Measurements from ENCODE around the gene ATG16L1.

Gene ATG16L1

DNA sequence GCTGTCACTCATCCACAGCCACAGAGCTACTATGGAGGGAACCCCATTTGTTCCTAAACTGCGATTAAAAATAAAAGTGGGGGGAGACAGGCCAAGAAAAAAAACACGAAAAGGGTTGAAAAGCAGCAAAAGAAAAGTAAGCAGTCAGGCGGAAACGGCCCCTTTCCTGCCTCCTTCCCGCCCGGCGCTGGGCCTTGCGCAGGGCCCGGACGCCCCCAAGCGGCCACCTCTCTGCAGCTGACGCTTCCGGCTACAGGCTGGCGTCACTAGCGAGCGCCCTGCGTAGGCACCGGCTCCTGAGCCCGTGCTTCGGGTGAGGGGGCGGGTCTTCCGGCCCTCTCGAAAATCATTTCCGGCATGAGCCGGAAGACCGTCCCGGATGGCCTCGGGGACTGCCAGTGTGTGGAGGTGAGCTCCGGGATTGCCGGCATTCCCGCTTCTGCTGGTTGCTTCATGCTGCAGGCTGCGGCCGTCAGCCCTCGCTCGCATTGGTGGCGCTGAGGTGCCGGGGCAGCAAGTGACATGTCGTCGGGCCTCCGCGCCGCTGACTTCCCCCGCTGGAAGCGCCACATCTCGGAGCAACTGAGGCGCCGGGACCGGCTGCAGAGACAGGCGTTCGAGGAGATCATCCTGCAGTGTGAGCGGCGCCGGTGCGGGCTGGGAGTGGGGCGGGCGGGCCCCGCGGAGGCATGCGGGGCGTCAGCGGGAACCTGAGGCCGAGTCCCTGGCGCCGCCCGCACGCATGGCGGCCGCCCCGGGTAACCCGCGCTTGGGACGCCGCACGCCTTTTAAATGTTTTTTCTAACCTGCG is at the start of gene ATG16L1:
Gene ATG16L1 (plus strand): TSS at position 368 of the 811 bp plus-strand sequence. CDS start 155 bp downstream, at position 523.
- peak; percentile 95 for DNase-seq

DNA sequence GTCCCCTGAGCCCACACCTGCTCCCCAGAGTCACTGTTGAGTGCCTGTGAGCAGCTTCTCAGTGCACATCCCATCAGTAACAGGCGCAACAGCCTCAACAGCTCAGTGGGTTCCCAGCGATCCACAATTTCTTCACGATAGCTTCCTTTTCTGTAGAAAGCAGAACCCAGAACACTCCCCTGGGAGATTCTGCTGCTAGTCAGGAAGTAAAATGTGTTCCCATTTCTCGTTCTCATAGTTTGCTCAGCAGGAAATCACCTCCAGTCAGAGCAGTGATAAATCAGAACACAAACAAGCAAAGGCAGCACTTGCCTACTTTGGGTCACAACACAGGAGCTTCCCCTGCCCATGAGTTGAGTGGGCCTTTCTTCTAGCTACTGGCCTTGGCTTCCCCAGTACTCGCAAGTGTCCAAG is 48.9 kb upstream of the ATG16L1 start:
- no peak for DNase-seq

DNA sequence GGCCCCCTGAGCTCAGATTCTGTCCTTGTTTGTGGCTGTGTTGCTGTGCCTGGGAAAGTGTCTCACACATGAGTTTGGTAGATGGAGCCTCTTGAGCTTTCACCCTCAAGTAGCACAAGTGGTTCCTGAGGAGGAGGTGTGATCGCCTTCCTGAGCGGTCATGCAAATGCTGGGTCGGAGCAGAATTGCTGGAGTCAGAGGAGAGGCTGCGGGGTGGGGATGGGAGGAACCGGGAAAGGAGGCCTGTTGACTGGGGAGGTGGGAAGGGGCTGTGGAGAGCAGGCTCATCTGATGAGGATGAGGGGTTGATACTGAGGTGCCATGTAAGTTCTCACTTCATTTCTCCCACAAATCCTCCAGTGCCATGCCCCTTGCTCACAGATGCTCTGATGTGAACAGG is 48.4 kb upstream of the ATG16L1 start:
- no peak for DNase-seq

DNA sequence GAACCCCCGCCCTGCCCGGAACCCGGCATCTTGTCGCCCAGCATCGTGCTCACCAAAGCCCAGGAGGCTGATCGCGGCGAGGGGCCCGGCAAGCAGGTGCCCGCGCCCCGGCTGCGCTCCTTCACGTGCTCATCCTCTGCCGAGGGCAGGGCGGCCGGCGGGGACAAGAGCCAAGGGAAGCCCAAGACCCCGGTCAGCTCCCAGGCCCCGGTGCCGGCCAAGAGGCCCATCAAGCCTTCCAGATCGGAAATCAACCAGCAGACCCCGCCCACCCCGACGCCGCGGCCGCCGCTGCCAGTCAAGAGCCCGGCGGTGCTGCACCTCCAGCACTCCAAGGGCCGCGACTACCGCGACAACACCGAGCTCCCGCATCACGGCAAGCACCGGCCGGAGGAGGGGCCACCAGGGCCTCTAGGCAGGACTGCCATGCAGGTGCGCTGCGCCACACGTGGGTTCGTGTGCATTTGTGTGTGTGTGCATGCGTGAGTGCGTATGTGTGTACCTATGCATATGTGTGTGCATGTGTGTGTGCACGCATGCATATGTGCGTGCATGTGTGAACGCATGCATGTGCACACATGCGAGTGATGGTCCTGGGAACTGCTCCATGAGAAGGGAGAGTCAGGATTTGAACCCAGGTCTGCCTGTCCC is 47.1 kb upstream of the ATG16L1 start:
- no peak for DNase-seq

DNA sequence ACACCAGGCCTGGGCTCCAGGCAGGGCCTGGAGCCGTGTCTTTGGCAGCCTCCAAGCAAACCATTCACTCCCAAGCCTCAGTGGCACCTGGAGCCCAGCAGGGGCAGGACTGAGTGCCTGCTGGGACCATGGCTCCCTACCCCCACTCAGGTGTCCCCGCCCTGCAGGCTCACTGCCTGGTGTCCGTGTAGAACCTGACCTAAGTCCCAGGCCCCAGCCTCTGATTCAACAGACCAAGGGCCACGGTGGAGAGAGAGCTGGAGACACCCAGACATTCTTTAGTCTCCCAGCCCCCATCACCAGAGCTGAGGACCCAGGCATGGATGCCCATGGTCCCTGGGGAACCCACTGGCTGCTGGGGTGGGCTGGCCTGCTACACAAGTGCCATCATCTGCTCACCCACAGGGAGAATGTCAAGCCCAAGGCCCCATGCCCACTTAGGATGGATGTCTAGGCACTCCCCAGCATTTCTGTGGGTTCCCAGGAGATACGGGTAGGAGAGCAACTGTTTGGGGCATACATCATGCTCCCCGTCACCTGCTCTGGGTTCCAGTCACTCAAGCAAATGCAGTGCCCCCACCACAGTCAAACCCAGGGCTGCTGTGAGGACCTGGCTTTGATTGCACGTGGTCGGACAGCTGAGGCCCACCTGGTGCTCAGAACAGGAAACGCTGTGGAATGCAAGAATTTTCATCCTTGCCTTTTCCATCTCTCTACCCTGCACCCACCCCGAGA is 42.9 kb upstream of the ATG16L1 start:
- no peak for DNase-seq

DNA sequence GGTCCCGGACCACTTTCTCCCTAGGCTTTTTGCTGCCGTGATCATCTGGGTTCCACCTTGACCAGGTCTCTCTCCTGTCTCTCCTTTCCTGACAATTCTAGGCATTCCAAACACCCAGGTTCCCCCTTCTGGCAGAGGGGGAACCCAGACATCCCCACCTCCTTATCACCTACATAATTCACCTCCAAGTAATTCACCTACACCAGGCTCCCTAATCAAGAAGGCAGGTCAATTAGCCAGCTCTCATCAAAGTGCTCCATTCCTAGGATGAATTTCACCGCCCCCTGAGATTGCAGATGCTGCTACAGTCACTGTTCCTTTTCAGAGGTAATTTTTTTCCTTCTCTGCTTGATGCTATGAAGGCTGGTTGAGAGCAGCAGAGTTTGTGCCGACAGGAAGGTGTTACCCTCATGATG is 42.3 kb upstream of the ATG16L1 start:
- no peak for DNase-seq

DNA sequence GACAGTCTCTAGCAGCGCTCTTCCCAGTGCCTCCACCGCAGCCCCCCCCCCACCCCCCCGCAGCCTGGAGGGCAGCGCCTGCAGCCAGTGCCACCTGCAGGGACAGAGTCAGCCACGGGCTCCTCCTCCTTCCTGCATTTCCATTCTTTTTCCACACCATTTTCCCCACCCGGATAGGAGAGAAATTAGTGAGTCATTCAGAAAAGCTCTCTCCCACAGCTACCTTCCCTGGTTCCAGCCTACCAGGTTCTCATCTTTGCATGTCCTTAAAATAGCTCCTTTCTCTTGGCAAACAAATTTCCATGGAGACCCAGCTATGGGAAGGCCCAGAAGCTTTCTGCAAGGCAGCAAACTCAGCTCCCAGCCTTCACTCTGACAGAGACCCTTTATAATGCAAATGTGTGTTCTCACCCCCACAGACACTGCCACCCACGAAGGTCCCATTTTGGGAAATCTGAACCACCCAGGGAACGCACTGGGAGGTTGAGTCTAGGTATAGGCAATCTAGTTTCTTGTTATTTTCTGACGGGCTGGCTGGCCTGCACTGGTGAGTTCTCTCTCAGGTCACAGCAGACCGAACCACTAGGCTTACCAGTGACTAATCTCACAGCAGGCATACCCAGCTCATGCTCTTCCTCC is 41.8 kb upstream of the ATG16L1 start:
- DNase-seq = no peak

DNA sequence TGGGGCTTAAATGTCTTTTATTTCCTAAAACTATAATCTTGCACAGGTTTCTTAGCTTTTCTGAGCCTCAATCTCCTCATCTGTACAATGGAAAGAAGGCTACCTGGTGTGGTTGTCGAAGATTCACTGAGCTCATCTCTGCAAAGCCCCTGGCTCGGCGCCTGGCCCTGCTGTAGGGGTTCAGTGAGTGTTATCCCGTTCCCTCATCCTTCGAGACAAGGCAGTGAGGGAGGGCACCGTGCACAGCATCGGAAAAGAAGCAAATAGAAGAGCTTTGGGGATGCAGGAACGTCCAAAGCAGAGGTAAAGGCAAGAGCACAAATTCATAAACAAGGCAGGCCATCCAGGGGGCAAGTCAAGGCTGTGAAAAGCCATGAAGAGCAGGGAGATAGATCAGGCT is 41.2 kb upstream of the ATG16L1 start:
- DNase-seq = no peak

DNA sequence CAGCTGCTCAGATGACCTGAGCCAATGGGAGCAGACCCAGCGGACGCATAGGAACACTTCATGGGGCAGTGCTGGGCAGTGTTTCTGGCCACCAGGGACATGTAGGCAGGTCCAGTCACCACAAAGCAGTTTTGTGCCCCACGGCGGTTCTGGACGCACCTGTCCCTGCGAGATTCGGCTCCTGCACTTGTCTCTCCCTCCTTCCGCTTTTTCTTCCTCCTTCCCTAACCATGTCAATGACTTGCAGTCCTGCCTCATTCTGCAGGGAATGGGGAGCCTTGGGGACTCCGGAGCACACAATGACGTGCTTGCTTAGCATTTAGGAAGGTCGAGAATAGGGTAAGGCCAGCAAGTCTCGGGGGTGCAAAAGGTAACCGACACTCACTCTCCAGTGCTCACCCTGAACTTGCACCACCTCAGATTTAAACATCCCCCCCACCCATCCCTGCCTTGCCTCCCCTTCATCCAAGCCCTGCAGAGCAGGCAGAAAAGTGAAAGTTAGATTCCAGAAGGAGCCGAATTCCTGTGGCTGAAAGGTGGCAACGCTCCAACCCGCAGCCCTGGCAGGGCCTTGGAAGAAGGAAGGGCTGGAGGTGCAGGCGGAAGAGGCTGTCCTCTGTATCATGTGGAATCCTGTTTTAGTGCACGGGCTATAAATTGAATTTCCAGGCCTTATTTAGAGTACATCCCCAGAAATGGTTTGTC is 40.5 kb upstream of the ATG16L1 start:
- no peak for DNase-seq

DNA sequence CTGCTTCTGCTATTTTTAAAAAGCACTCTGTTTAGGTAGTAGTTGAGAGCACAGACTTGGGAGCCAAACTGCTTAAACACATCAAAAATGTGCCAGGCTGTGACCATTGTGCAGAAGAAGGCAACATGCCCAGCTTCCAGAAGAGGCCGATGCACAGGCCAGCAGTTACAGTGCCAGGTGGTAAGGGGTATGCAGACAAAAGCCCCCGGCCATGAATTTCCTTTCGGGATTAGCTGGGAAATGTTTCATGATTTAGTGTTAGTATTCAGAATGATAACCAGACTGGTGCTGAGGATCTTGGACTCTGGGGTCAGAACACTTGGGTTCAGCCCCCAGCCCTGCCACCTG is 40.0 kb upstream of the ATG16L1 start:
- no peak for DNase-seq

DNA sequence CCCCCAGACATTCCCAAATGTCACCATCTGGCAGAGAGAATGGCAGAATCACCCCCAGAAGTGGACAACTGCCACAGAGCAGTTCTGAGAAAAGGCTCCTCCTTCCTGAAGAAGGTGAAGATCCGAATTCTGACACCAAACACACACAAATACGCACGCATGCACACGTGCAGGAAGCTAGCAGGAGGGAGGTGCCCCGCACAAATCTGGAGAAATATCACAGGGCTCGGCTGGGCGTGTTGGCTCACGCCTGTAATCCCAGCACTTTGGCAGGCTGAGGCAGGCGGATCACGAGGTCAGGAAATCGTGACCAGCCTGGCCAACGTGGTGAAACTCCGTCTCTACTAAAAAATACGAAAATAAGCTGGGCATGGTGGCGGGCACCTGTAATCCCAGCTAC is 38.5 kb upstream of the ATG16L1 start:
- no peak for DNase-seq

DNA sequence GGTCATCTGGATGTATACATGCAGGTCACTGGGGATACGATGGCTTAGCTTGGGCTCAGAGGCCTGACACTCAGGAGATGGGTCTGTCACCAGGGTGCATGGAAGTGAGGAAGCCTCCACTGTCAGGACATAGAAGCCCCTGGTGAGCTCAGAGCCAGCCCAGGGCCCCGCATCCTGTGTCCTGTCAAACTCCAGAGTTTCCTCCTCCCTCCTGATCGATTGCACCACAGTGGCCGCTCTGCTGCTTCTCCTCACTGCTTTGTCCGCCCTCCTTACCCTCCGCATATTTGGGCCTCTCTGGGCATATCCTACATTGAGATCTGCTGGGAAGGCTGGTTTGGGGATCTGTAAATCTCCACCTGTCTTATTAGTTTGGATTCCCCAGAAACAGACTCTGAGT is 37.5 kb upstream of the ATG16L1 start:
- DNase-seq = no peak

DNA sequence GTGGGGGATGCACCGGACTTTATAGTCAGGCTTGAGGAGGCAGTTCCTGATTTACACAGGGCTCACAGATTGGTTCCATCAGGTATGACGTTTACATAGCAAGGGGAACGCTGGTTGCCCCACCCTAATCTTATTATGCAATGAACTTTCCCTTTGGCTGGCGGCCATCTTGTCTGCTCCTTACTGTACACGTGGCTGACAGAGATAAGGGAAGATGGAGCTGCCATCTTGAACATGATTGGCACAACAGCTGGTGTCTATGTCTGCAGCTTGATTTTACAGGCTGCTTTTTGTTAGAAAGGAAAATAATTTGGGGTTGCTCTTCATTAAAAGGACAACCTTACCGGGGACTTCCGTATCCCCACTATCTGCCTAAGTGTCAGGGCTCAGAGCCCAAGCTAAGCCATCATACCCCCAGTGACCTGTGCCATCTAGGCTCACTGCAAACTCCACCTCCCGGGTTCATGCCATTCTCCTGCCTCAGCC is 33.5 kb upstream of the ATG16L1 start:
- DNase-seq = no peak

DNA sequence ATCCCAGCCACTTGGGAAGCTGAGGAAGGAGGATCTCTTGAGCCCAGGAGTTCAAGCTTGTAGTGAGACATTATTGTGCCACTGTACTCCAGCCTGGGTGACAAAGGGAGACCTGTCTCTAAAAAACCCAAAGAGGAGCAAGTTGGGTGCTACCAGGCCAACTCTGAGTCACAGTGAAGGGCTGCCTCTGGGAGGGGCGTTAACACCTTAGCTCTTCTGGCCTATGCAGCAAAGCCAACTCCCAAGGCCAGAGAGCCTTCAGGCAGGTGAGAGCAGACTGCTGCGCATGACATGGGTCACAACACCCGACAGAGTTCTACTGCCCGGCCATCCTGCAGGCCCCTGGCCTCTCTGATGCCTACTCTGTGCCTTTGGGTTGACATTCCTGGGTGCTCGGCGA is 32.6 kb upstream of the ATG16L1 start:
- no peak for DNase-seq

DNA sequence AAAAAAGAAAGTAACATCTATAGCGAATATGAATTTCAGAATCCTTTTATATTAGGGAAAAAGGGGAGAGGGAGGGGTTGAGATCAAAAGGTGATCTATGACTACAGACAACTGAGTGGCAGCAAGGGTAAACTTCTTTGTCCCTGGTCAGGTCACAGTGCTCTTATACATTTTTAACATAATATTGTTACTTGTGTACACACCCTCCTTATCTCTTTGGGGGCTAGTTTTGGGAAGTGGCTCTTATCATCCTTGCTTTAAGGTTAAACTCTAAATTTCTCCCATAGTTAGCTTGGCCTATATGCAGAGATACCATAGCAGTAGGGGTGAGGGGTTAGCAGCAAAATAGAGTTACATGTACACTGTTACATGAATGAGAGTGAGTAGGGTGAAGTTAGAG is 31.6 kb upstream of the ATG16L1 start:
- DNase-seq = no peak

DNA sequence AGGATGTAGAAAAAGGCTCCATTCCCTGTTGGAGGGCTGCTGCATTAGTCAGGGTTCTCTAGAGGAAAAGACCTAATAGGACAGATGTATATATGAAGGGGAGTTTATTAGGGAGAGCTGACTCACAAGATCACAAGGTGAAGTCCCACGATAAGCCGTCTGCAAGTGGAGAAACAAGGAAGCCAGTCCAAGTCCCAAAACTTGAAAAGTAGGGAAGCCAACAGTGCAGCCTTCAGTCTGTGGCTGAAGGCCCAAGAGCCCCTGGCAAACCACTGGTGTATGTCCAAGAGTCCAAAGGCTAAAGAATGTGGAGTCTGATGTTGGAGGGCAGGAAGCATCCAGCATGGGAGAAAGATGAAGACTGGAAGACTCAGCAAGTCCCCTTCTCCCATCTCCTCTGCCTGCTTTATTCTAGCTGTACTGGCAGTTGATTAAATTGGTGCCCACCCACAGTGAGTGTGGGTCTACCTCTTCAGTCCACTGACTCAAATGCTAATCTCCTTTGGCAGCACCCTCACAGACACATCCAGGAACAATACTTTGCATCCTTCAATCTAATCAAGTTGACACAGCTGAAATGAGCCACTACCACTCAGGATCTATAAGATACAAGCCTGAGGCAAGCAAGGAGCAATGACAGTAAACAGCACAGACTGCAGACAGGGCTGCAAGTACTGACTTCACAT is 30.0 kb upstream of the ATG16L1 start:
- DNase-seq = no peak

DNA sequence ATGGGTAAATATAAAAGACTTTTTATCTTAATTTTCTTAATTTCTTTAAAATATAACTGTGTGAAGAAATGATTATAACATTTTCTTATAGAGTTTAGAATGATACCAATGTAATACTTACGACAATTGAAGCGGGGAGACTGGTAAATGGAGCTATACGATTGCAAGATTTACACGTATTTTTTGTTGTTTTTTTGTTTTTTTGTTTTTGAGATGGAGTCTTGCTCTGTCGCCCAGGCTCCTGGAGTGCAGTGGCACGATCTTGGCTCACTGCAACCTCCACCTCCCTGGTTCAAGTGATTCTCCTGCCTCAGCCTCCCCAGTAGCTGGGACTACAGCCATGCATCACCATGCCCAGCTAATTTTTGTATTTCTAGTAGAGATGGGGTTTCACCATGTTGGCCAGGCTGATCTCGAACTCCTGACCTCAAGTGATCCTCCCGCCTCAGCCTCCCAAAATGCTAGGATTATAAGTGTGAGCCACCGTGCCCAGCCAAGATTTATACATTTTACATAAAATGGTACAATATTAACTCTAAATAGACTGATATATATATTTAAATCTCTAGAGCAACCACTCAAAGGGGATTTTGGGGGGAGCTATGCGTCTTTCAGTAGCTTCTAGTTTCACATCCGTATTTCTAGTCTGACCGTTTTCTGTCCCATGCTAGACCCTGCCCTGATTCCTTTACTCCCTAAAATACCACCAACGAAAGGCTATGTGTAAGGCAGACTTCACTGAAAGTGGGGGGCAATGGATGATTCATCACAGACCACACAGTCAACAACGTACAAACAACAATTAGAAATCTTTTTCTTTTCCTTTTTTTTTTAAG is 28.2 kb upstream of the ATG16L1 start:
- no peak for DNase-seq

DNA sequence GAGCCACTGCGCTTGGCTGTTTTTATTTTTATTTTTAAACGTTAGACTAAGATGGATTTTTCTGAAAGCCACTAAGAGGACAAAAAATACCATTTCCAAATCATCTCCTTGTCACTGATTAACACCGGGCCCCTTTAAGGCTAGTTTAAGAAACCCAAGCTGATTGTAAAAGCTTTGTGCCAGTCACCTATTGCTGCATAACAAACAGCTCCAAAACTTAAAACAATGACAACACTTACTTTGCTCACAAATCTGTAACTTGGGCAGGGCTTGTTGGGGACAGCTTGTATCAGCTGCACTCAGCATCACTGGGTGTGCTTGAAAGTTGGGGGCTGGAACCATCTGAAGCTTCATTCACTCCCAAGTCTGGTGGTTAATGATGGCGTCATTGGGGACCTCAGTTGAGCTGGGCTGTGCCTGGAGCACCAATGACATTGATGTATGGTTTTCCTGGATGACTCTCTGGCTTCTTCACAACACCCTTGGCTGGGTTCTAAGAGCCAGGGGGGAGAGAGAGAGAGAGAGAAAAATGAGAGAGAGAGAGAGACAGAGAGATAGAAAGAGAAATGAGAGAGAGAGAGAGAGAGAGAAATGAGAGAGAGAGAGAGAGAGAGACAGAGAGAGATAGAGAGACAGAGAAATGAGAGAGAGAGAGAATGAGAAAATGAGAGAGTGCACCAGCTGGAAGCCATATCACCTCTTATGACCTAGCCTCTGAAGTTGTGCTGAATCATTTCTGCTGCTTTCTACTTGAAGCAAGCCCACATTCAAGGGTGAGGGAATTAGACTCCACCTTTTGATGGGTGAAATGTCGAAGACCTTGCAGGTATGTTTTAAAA is 26.0 kb upstream of the ATG16L1 start:
- no peak for DNase-seq

DNA sequence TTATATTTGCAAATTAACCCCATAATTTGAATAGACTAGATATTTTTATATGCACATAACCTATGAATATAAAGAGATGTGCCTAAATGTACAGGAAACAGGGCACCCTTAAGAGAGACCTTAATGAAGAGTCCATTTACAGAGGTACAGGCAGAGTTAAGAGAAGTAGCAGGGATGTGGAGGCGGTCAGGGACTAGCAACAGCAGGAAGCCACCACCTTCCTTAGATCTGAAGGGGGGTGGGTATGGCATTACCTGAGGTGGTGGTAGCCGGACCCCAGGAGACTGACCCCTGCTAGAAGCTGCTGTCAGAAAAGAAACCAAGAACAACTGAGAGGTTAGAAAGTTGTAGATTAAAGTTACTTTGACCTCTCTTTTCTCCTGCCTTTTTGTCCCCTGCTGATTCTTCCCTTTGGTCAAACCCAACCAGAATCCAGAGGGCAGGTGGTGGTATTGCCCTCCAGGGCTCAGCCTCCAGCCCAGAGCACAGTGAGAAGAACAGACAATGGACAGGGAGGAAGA is 24.9 kb upstream of the ATG16L1 start:
- DNase-seq = no peak

All from activated gamma-delta T cell treated with Interleukin-2 at 50 U/mL for 16 hours (primary cell).